Measurements from ENCODE around the gene MAOA. TPM values are rescaled to one million over a fixed set of nuclear protein-coding genes. Genes with fewer than 3 reads are reported as not detected.

MAOA gene
- total and polyA plus RNA-seq, 2 experiments from 2014 or later = 0.09 TPM; not detected in 1

- no peaks in the 10 kb centered on the region for H3K36me3 ChIP-seq (ENCODE audit: low read depth)
- no peaks in the 10 kb centered on the region for H4K20me1 ChIP-seq (ENCODE audit: insufficient read depth)
- H3K27me3 ChIP-seq (replicated peaks; ENCODE audit: insufficient read depth) = no peaks in the 10 kb centered on the region
- H3K4me1 ChIP-seq (ENCODE audit: insufficient read depth) = no peaks in the 10 kb centered on the region
- in situ Hi-C loops (cut with MboI) = no loop called here
- DNase-seq = no peak
- no peaks in the 10 kb centered on the region for H3K9me2 ChIP-seq (ENCODE audit: insufficient read depth)
- no peak overlapping the region for H2AFZ ChIP-seq
- H3K4me2 ChIP-seq (ENCODE audit: unreplicated experiment) = no peak overlapping the region
- TF ChIP-seq EZH2 (IDR thresholded peaks at IDR 0.05; ENCODE audit: insufficient read depth, poor library complexity, severe bottlenecking) (no peak), EZH2phosphoT487 (IDR thresholded peaks at IDR 0.05; ENCODE audit: insufficient read depth, low read depth) (no peak)
- H3K79me2 ChIP-seq (ENCODE audit: insufficient read depth) = no peaks in the 10 kb centered on the region
- no peaks in the 10 kb centered on the region for H3K9me3 ChIP-seq (ENCODE audit: low read depth)
- H3K27ac ChIP-seq = no peak overlapping the region
- H3F3A ChIP-seq (ENCODE audit: insufficient read depth) = no peaks in the 10 kb centered on the region
- no peak overlapping the region for H3K4me3 ChIP-seq
- WGBS, 2 experiments (ENCODE audit: low coverage in 1 of 2, low lambda C conversion rate in 2 of 2, missing lambda C conversion rate in 2 of 2) = 67 to 70% methylated on average over 4 to 6 of the region's 6 CpGs
- H3K9ac ChIP-seq = no peak overlapping the region
Observed at GRCh38 chrX:43735534-43735933, 79.4 kb downstream of the MAOA start.

GRCh38 chrX:43735957-43736356, 79.9 kb downstream of the MAOA start:
- Histone ChIP-seq H4K20me1 (ENCODE audit: insufficient read depth) (no peaks in the 10 kb centered on the region), H3K4me1 (ENCODE audit: insufficient read depth) (no peaks in the 10 kb centered on the region), H3K36me3 (ENCODE audit: low read depth) (no peaks in the 10 kb centered on the region), H3K9me3 (ENCODE audit: low read depth) (no peaks in the 10 kb centered on the region), H3K4me3 (no peak overlapping the region), H3F3A (ENCODE audit: insufficient read depth) (no peaks in the 10 kb centered on the region), H3K4me2 (ENCODE audit: unreplicated experiment) (no peak overlapping the region), H3K9ac (no peak overlapping the region), H2AFZ (no peak overlapping the region), H3K27ac (no peak overlapping the region), H3K79me2 (ENCODE audit: insufficient read depth) (no peaks in the 10 kb centered on the region), H3K27me3 (replicated peaks; ENCODE audit: insufficient read depth) (no peaks in the 10 kb centered on the region), H3K9me2 (ENCODE audit: insufficient read depth) (no peaks in the 10 kb centered on the region)
- 25 to 29% methylated on average over 3 of the region's 3 CpGs for WGBS, 2 experiments (ENCODE audit: low coverage in 1 of 2, low lambda C conversion rate in 2 of 2, missing lambda C conversion rate in 2 of 2)
- TF ChIP-seq EZH2phosphoT487 (IDR thresholded peaks at IDR 0.05; ENCODE audit: insufficient read depth, low read depth) (no peak), EZH2 (IDR thresholded peaks at IDR 0.05; ENCODE audit: insufficient read depth, poor library complexity, severe bottlenecking) (no peak)
- no peak for DNase-seq
- in situ Hi-C loops (cut with MboI) = no loop called here

GRCh38 chrX:43741843-43742573, 85.9 kb downstream of the MAOA start:
- no peak overlapping the region for H2AFZ ChIP-seq
- no peaks in the 10 kb centered on the region for H4K20me1 ChIP-seq (ENCODE audit: insufficient read depth)
- H3F3A ChIP-seq (ENCODE audit: insufficient read depth) = no peaks in the 10 kb centered on the region
- H3K9ac ChIP-seq = no peak overlapping the region
- H3K27me3 ChIP-seq (replicated peaks; ENCODE audit: insufficient read depth) = no peaks in the 10 kb centered on the region
- in situ Hi-C loops (cut with MboI) = no loop called here
- H3K36me3 ChIP-seq (ENCODE audit: low read depth) = no peaks in the 10 kb centered on the region
- H3K4me3 ChIP-seq = no peak overlapping the region
- no peaks in the 10 kb centered on the region for H3K4me1 ChIP-seq (ENCODE audit: insufficient read depth)
- no peaks in the 10 kb centered on the region for H3K9me2 ChIP-seq (ENCODE audit: insufficient read depth)
- H3K27ac ChIP-seq = no peak overlapping the region
- WGBS, 2 experiments (ENCODE audit: low coverage in 1 of 2, low lambda C conversion rate in 2 of 2, missing lambda C conversion rate in 2 of 2) = 2 to 3% methylated on average over 6 to 7 of the region's 7 CpGs
- H3K4me2 ChIP-seq (ENCODE audit: unreplicated experiment) = no peak overlapping the region
- no peak for TF ChIP-seq EZH2phosphoT487 (IDR thresholded peaks at IDR 0.05; ENCODE audit: insufficient read depth, low read depth)
- no peak for TF ChIP-seq EZH2 (IDR thresholded peaks at IDR 0.05; ENCODE audit: insufficient read depth, poor library complexity, severe bottlenecking)
- DNase-seq = peak; percentile 50
- H3K79me2 ChIP-seq (ENCODE audit: insufficient read depth) = no peaks in the 10 kb centered on the region
- no peaks in the 10 kb centered on the region for H3K9me3 ChIP-seq (ENCODE audit: low read depth)

GRCh38 chrX:43743100-43743822, 87.2 kb downstream of the MAOA start:
- Histone ChIP-seq H3K79me2 (ENCODE audit: insufficient read depth) (no peaks in the 10 kb centered on the region), H3K9ac (no peak overlapping the region), H3K36me3 (ENCODE audit: low read depth) (no peaks in the 10 kb centered on the region), H4K20me1 (ENCODE audit: insufficient read depth) (no peaks in the 10 kb centered on the region), H3K4me2 (ENCODE audit: unreplicated experiment) (no peak overlapping the region), H3K4me1 (ENCODE audit: insufficient read depth) (no peaks in the 10 kb centered on the region), H2AFZ (no peak overlapping the region), H3K27ac (no peak overlapping the region), H3K9me2 (ENCODE audit: insufficient read depth) (no peaks in the 10 kb centered on the region), H3K9me3 (ENCODE audit: low read depth) (no peaks in the 10 kb centered on the region), H3K4me3 (no peak overlapping the region), H3K27me3 (replicated peaks; ENCODE audit: insufficient read depth) (no peaks in the 10 kb centered on the region), H3F3A (ENCODE audit: insufficient read depth) (no peaks in the 10 kb centered on the region)
- TF ChIP-seq EZH2phosphoT487 (IDR thresholded peaks at IDR 0.05; ENCODE audit: insufficient read depth, low read depth) = no peak
- TF ChIP-seq EZH2 (IDR thresholded peaks at IDR 0.05; ENCODE audit: insufficient read depth, poor library complexity, severe bottlenecking) = no peak
- WGBS, 2 experiments (ENCODE audit: low coverage in 1 of 2, low lambda C conversion rate in 2 of 2, missing lambda C conversion rate in 2 of 2) = 45 to 59% methylated on average over 4 to 5 of the region's 5 CpGs
- in situ Hi-C loops (cut with MboI) = no loop called here
- no peak for DNase-seq
